K562 (cell line): Measurements from ENCODE around the gene STIL.

ENCODE experiments used
- AFF1 ChIP-seq, 2 experiments: fragments of 450-650 bp; IDR thresholded peaks; 2 replicates each; pipeline ENCODE4 v1.6.1; 2018; ENCODE audit warnings: mild to moderate bottlenecking in 2 of 2, low read depth in 1 of 2; ENCODE audit not compliant: partially characterized antibody in 2 of 2
- E2F8 ChIP-seq: fragments of 450-650 bp; IDR thresholded peaks from 2 replicates; pipeline ENCODE4 v1.7.1; 2018; ENCODE audit warnings: mild to moderate bottlenecking, low read depth; ENCODE audit not compliant: partially characterized antibody
- MAFF ChIP-seq: IDR thresholded peaks from 2 replicates; pipeline ENCODE4 v1.6.1; 2012; ENCODE audit warnings: low read length, improper control_type of control experiment
- SIN3A ChIP-seq, 2 experiments: fragments of 150-350 bp in 1 of 2; IDR thresholded peaks; 2 replicates each; pipeline ENCODE4 v1.6.1; 2011 to 2016; ENCODE audit warnings: borderline replicate concordance in 2 of 2, low read depth in 2 of 2, low read length in 2 of 2, mild to moderate bottlenecking in 2 of 2, moderate library complexity in 2 of 2; ENCODE audit not compliant: control insufficient read depth in 1 of 2
- USF2 ChIP-seq: sonication (generic); formaldehyde crosslinking; IDR thresholded peaks from 2 replicates; pipeline ENCODE4 v1.5.0; 2020; ENCODE audit warnings: missing genetic modification reagents
- ZBTB33 ChIP-seq: sonication (generic); formaldehyde crosslinking; IDR thresholded peaks from 2 replicates; pipeline ENCODE4 v1.8.1; 2023; ENCODE audit warnings: mild to moderate bottlenecking, missing genetic modification reagents
- ZNF639 ChIP-seq, 2 experiments: fragments of 200-800 bp in 1 of 2; sonication (Bioruptor generic) in 1 of 2; sonication (generic) in 1 of 2; formaldehyde crosslinking in 1 of 2; IDR thresholded peaks in 1 of 2; conservative IDR thresholded peaks in 1 of 2; 2 replicates each; pipeline versions ENCODE4 v1.5.0 to v1.6.1; 2016 to 2020; ENCODE audit warnings: missing compliant biosample characterization in 1 of 2, missing genetic modification characterization in 1 of 2, missing genetic modification reagents in 1 of 2

GRCh38 chr1:47330212-47330611, 16.3 kb upstream of the STIL start:
- TF ChIP-seq SIN3A (IDR thresholded peaks at IDR 0.05; ENCODE audit: borderline replicate concordance in 2 of 2, control insufficient read depth in 1 of 2, low read depth in 2 of 2, low read length in 2 of 2) (no peak), AFF1 (IDR thresholded peaks at IDR 0.05; ENCODE audit: low read depth in 1 of 2, partially characterized antibody in 2 of 2) (no peak), MAFF (no peak), ZNF639 (CRISPR knock-in tag; conservative IDR thresholded peaks at IDR 0.05 in 1 of 2, IDR thresholded peaks at IDR 0.05 in 1 of 2) (no peak), USF2 (CRISPR knock-in tag) (no peak), ZBTB33 (CRISPR knock-in tag) (no peak), E2F8 (no peak)
